Smooth muscle cell (in vitro differentiated cells): Measurements from ENCODE around the gene GRK2. TPM values are rescaled to one million over a fixed set of nuclear protein-coding genes. Genes with fewer than 3 reads are reported as not detected.
A peak's percentile ranks its signal among the peaks of the same experiment; 100 is the strongest.

ENCODE experiments used
- DNase-seq: peaks from one replicate; lab custom pipeline; 2025; ENCODE audit not compliant: unreplicated experiment; lab: John Stamatoyannopoulos, UW
- H2AFZ ChIP-seq: fragments of 200-600 bp; sonication (generic); 2 replicates; pipeline ENCODE4 v1.6.0; 2016; ENCODE audit warnings: antibody characterized with exemption, low read depth, mild to moderate bottlenecking
- H3F3A ChIP-seq: fragments of 200-600 bp; sonication (generic); 2 replicates; pipeline ENCODE4 v1.6.0; 2017; ENCODE audit warnings: antibody characterized with exemption, low read depth
- H3K27ac ChIP-seq: fragments of 200-600 bp; sonication (generic); 2 replicates; pipeline ENCODE4 v1.5.1; 2016; ENCODE audit warnings: low read depth, mild to moderate bottlenecking
- H3K27me3 ChIP-seq: fragments of 200-600 bp; sonication (generic); 2 replicates; pipeline ENCODE4 v1.6.1; 2016; ENCODE audit warnings: low read depth, mild to moderate bottlenecking
- H3K36me3 ChIP-seq: fragments of 200-600 bp; sonication (generic); 2 replicates; pipeline ENCODE4 v1.5.1; 2016; ENCODE audit warnings: low read depth
- H3K4me1 ChIP-seq: fragments of 200-600 bp; sonication (generic); 2 replicates; pipeline ENCODE4 v1.5.1; 2016; ENCODE audit warnings: low read depth
- H3K4me2 ChIP-seq: fragments of 200-600 bp; sonication (generic); 2 replicates; pipeline ENCODE4 v1.6.0; 2016; ENCODE audit warnings: mild to moderate bottlenecking
- H3K4me3 ChIP-seq: fragments of 200-600 bp; sonication (generic); 2 replicates; pipeline ENCODE4 v1.5.1; 2016; ENCODE audit warnings: mild to moderate bottlenecking
- H3K79me2 ChIP-seq: fragments of 200-600 bp; sonication (generic); 2 replicates; pipeline ENCODE4 v1.6.0; 2016; ENCODE audit warnings: low read depth, mild to moderate bottlenecking
- H3K9ac ChIP-seq: fragments of 200-600 bp; sonication (generic); 2 replicates; pipeline ENCODE4 v1.6.0; 2016; ENCODE audit warnings: low read depth
- H3K9me3 ChIP-seq: fragments of 200-600 bp; sonication (generic); replicated peaks from 2 replicates; pipeline ENCODE4 v1.5.1; 2016; ENCODE audit warnings: low read depth
- H4K20me1 ChIP-seq: fragments of 200-600 bp; sonication (generic); 2 replicates; pipeline ENCODE4 v1.6.0; 2016; ENCODE audit warnings: low read depth
- WGBS: methylation state at CpG from one replicate; pipeline ENCODE4 v1.1.7; 2016; ENCODE audit warnings: low lambda C conversion rate; 5-methylcytosine and 5-hydroxymethylcytosine counted together
- polyA plus RNA-seq: library from polyadenylated mRNA; unstranded; fragments of >200 nt; fragmentation: Nextera tagmentation; extraction: Ambion mirVana; gene quantifications from 2 replicates; pipeline ENCODE4 v1.2.1, GENCODE V29; 2016
- total RNA-seq: library from RNA; depleted of rRNA; stranded (reverse); fragments of >200 nt; gene quantifications from 2 replicates; pipeline ENCODE4 v1.2.3, GENCODE V29; 2014
- TF ChIP-seq, protein P1 (sequence below): fragments of 200-600 bp; sonication (generic); IDR thresholded peaks from 2 replicates; pipeline ENCODE4 v1.5.1; 2017; ENCODE audit warnings: borderline replicate concordance, mild to moderate bottlenecking, antibody characterized with exemption; ENCODE audit not compliant: insufficient read depth, poor library complexity, severe bottlenecking

Gene GRK2
- total and polyA plus RNA-seq, 2 experiments from 2014 or later, result 22.2 to 42.5 TPM

- peak overlapping the region; percentile 98 for H3K9ac ChIP-seq
- TF ChIP-seq, protein P1, sequence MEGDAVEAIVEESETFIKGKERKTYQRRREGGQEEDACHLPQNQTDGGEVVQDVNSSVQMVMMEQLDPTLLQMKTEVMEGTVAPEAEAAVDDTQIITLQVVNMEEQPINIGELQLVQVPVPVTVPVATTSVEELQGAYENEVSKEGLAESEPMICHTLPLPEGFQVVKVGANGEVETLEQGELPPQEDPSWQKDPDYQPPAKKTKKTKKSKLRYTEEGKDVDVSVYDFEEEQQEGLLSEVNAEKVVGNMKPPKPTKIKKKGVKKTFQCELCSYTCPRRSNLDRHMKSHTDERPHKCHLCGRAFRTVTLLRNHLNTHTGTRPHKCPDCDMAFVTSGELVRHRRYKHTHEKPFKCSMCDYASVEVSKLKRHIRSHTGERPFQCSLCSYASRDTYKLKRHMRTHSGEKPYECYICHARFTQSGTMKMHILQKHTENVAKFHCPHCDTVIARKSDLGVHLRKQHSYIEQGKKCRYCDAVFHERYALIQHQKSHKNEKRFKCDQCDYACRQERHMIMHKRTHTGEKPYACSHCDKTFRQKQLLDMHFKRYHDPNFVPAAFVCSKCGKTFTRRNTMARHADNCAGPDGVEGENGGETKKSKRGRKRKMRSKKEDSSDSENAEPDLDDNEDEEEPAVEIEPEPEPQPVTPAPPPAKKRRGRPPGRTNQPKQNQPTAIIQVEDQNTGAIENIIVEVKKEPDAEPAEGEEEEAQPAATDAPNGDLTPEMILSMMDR, result no peak
- H3K4me1 ChIP-seq, result peaks cover 42% of the 10 kb centered on the region
- 90% methylated on average over 1 of the region's 1 CpG for WGBS
- no peak overlapping the region for H3K4me3 ChIP-seq
- DNase-seq, result no peak
- H3F3A ChIP-seq, result peaks cover 17% of the 10 kb centered on the region
- no peaks in the 10 kb centered on the region for H3K27me3 ChIP-seq
- H3K27ac ChIP-seq, result peak overlapping the region; percentile 98
- no peaks in the 10 kb centered on the region for H3K9me3 ChIP-seq
- peaks cover 91% of the 10 kb centered on the region for H4K20me1 ChIP-seq
- peaks cover 2% of the 10 kb centered on the region for H3K36me3 ChIP-seq
- peaks cover 49% of the 10 kb centered on the region for H3K79me2 ChIP-seq
- peak overlapping the region; percentile 92 for H3K4me2 ChIP-seq
- H2AFZ ChIP-seq, result no peak overlapping the region
These were observed 23.7 kb upstream of the GRK2 start for GRCh38 chr11:67242548-67242947.

DNA sequence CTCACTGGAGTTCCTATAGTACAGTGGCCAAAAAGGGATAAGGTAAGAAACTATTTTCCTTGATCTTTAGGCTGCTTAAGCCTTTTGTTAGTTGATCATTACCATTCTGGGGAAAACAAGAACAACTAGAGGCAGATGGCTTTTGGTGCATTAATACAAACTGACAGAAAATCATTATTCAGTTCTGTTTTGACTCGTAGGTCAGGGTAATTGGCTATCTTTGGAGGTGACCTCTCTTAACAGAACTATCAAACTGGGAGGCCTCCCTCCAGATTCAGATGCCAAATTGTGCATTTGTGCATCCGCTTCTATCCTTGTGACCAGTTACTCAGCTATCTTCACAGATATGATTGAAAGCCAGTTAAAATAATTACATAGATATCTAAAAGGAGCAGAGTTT lies 23.2 kb upstream of the GRK2 start:
- Histone ChIP-seq H3K4me1 (peaks cover 38% of the 10 kb centered on the region), H3F3A (peaks cover 18% of the 10 kb centered on the region), H3K9me3 (no peaks in the 10 kb centered on the region), H3K36me3 (peaks cover 7% of the 10 kb centered on the region), H3K27me3 (no peaks in the 10 kb centered on the region), H3K4me2 (no peak overlapping the region), H3K27ac (peak overlapping the region; percentile 98), H3K79me2 (peaks cover 49% of the 10 kb centered on the region), H4K20me1 (peaks cover 91% of the 10 kb centered on the region), H3K4me3 (no peak overlapping the region), H3K9ac (no peak overlapping the region), H2AFZ (no peak overlapping the region)
- DNase-seq, result no peak
- TF ChIP-seq, protein P1, result no peak
- 95% methylated on average over 2 of the region's 2 CpGs for WGBS

GRCh38 chr11:67245046-67245445 lies 21.2 kb upstream of the GRK2 start:
- H3K27ac ChIP-seq, result no peak overlapping the region
- peaks cover 93% of the 10 kb centered on the region for H4K20me1 ChIP-seq
- peaks cover 18% of the 10 kb centered on the region for H3F3A ChIP-seq
- no peak overlapping the region for H3K4me3 ChIP-seq
- peaks cover 11% of the 10 kb centered on the region for H3K36me3 ChIP-seq
- 99% methylated on average over 11 of the region's 11 CpGs for WGBS
- no peak overlapping the region for H3K4me2 ChIP-seq
- TF ChIP-seq, protein P1, result no peak
- no peaks in the 10 kb centered on the region for H3K27me3 ChIP-seq
- H3K79me2 ChIP-seq, result peaks cover 49% of the 10 kb centered on the region
- H3K9ac ChIP-seq, result no peak overlapping the region
- peaks cover 23% of the 10 kb centered on the region for H3K4me1 ChIP-seq
- no peaks in the 10 kb centered on the region for H3K9me3 ChIP-seq
- H2AFZ ChIP-seq, result no peak overlapping the region
- DNase-seq, result no peak

- Histone ChIP-seq H3K79me2 (peaks cover 19% of the 10 kb centered on the region), H3K4me3 (no peak overlapping the region), H3K9ac (peak overlapping the region; percentile 26), H3K9me3 (no peaks in the 10 kb centered on the region), H3K27ac (peak overlapping the region; percentile 84), H3K4me2 (peak overlapping the region; percentile 14), H2AFZ (no peak overlapping the region), H3K4me1 (no peaks in the 10 kb centered on the region), H3K27me3 (no peaks in the 10 kb centered on the region), H3F3A (peaks cover 30% of the 10 kb centered on the region), H4K20me1 (peaks cover 77% of the 10 kb centered on the region), H3K36me3 (peaks cover 23% of the 10 kb centered on the region)
- DNase-seq, result no peak
- TF ChIP-seq, protein P1, result no peak
- 75% methylated on average over 5 of the region's 5 CpGs for WGBS
These were observed 18.2 kb upstream of the GRK2 start for GRCh38 chr11:67247946-67248550.
